Measurements from ENCODE around the gene ITGB8. TPM values are rescaled to one million over a fixed set of nuclear protein-coding genes. Genes with fewer than 3 reads are reported as not detected.
A peak's percentile ranks its signal among the peaks of the same experiment; 100 is the strongest.

The ITGB8 gene
- total and polyA plus RNA-seq, 9 of the 15 experiments (the other 6 are each of a cell fraction or from before 2014, with no cell fraction given) = under 0.01 to 0.03 (median 0.02) TPM; not detected in 6

DNA sequence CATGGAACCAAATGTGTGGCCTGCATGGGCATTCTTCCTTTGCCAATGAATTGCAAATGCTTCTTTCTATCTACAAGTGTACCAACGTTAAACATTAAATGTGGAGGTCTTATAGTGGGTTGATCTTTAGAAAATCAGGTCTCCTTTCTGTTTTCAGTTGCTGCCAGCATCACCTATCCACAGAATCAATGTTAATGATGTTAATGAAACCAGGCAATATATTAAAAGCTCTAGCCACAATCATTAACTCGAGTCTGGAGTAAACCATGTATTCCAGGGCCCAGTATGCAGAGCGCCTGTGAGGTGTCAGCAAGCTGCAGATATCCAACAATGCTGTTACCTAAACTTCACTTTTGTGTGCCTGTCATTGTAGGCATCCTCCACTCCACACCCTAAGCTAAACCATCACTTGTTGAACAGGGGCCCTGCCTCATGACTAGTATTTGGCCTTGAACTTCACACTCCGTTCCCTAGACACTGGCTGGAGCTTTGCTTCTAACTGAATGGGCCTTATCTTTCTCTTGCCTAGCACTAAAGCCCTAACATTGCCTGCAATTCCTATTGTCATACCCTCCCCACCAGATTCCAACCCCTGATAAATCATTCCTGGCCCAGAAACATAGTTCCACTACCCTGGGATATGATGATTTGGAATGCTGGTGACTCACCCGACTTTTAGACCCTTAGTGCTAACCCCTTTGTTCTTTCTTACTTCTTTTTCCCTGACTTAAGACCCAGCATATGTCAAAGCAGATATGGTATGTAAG, 24.3 kb upstream of the ITGB8 start (continued):
- TF ChIP-seq RAD51 (IDR thresholded peaks at IDR 0.05; ENCODE audit: borderline replicate concordance, low read depth) (no peak), GABPA (tag; conservative IDR thresholded peaks at IDR 0.05; ENCODE audit: low read depth) (no peak), TAF1 (IDR thresholded peaks at IDR 0.05; ENCODE audit: control insufficient read depth, extremely low read depth, insufficient read depth, low read length, severe bottlenecking) (no peak), RBM15 (IDR thresholded peaks at IDR 0.05; ENCODE audit: insufficient read depth, low read length) (no peak), FOSL1 (tag; conservative IDR thresholded peaks at IDR 0.05) (peak; percentile 70), NBN (IDR thresholded peaks at IDR 0.05; ENCODE audit: low read depth) (no peak), ILK (tag; IDR thresholded peaks at IDR 0.05; ENCODE audit: borderline replicate concordance, low read depth) (no peak), ZNF589 (CRISPR knock-in tag; IDR thresholded peaks at IDR 0.05; ENCODE audit: low read depth) (no peak), GABPB1 (CRISPR knock-in tag; IDR thresholded peaks at IDR 0.05) (no peak), ZNF24 (IDR thresholded peaks at IDR 0.05) (no peak), SPI1 (IDR thresholded peaks at IDR 0.05; ENCODE audit: borderline replicate concordance, low read depth, low read length) (no peak), LCOR (CRISPR knock-in tag; IDR thresholded peaks at IDR 0.05) (no peak), MAFF (IDR thresholded peaks at IDR 0.05; ENCODE audit: low read length) (no peak), ZNF175 (CRISPR knock-in tag; IDR thresholded peaks at IDR 0.05; ENCODE audit: low read depth) (no peak), ZFP30 (CRISPR knock-in tag; IDR thresholded peaks at IDR 0.05; ENCODE audit: borderline replicate concordance) (no peak), EHMT2 (IDR thresholded peaks at IDR 0.05) (peak; percentile 71), RBM39 (optimal IDR thresholded peaks at IDR 0.05; ENCODE audit: low read depth, low read length) (no peak), TRIM24 (IDR thresholded peaks at IDR 0.05) (peak in 1 of 2 experiments; percentile 30; a peak in 1 of 4 replicates), NCOA2 (IDR thresholded peaks at IDR 0.05; ENCODE audit: partially characterized antibody in 2 of 2) (no peak), ZNF384 (IDR thresholded peaks at IDR 0.05; ENCODE audit: low read depth, low read length) (no peak)
- TF ChIP-seq, protein P1, sequence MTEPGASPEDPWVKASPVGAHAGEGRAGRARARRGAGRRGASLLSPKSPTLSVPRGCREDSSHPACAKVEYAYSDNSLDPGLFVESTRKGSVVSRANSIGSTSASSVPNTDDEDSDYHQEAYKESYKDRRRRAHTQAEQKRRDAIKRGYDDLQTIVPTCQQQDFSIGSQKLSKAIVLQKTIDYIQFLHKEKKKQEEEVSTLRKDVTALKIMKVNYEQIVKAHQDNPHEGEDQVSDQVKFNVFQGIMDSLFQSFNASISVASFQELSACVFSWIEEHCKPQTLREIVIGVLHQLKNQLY (CRISPR knock-in tag; conservative IDR thresholded peaks at IDR 0.05) = no peak
- TF ChIP-seq, protein P2, sequence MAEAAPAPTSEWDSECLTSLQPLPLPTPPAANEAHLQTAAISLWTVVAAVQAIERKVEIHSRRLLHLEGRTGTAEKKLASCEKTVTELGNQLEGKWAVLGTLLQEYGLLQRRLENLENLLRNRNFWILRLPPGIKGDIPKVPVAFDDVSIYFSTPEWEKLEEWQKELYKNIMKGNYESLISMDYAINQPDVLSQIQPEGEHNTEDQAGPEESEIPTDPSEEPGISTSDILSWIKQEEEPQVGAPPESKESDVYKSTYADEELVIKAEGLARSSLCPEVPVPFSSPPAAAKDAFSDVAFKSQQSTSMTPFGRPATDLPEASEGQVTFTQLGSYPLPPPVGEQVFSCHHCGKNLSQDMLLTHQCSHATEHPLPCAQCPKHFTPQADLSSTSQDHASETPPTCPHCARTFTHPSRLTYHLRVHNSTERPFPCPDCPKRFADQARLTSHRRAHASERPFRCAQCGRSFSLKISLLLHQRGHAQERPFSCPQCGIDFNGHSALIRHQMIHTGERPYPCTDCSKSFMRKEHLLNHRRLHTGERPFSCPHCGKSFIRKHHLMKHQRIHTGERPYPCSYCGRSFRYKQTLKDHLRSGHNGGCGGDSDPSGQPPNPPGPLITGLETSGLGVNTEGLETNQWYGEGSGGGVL (CRISPR knock-in tag; IDR thresholded peaks at IDR 0.05) = no peak
- TF ChIP-seq, protein P3, sequence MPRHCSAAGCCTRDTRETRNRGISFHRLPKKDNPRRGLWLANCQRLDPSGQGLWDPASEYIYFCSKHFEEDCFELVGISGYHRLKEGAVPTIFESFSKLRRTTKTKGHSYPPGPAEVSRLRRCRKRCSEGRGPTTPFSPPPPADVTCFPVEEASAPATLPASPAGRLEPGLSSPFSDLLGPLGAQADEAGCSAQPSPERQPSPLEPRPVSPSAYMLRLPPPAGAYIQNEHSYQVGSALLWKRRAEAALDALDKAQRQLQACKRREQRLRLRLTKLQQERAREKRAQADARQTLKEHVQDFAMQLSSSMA (CRISPR knock-in tag; IDR thresholded peaks at IDR 0.05) = no peak
- TF ChIP-seq, protein P4, sequence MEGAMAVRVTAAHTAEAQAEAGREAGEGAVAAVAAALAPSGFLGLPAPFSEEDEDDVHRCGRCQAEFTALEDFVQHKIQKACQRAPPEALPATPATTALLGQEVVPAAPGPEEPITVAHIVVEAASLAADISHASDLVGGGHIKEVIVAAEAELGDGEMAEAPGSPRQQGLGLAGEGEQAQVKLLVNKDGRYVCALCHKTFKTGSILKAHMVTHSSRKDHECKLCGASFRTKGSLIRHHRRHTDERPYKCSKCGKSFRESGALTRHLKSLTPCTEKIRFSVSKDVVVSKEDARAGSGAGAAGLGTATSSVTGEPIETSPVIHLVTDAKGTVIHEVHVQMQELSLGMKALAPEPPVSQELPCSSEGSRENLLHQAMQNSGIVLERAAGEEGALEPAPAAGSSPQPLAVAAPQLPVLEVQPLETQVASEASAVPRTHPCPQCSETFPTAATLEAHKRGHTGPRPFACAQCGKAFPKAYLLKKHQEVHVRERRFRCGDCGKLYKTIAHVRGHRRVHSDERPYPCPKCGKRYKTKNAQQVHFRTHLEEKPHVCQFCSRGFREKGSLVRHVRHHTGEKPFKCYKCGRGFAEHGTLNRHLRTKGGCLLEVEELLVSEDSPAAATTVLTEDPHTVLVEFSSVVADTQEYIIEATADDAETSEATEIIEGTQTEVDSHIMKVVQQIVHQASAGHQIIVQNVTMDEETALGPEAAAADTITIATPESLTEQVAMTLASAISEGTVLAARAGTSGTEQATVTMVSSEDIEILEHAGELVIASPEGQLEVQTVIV (CRISPR knock-in tag; IDR thresholded peaks at IDR 0.05; ENCODE audit: borderline replicate concordance) = no peak
